GM12878 (cell line): ENCODE data around the gene RNF150. TPM values are rescaled to one million over a fixed set of nuclear protein-coding genes. Genes with fewer than 3 reads are reported as not detected.

Source experiments
- ATAC-seq: fragments of 200-7000 bp; cut with Tn5 transposase; 3 replicates; pipeline ENCODE4 v1.9.1; 2020; ENCODE audit warnings: mild to moderate bottlenecking, moderate library complexity
- BruUV-seq: library from RNA; stranded (reverse); fragments of 400-500 nt; replicated peaks from 2 replicates; lab custom pipeline; 2021; lab: Mats Ljungman, UMichigan
- CTCF ChIA-PET: fragments of 300-600 bp; sonication (Branson Sonifier 250); formaldehyde crosslinking; extraction: SDS; loops from one replicate; lab custom pipeline; 2021; ENCODE audit warnings: inconsistent platforms; lab: Yijun Ruan, JAX
- POLR2A ChIA-PET: fragments of 350-600 bp; formaldehyde crosslinking; extraction: SDS; loops from one replicate; lab custom pipeline; 2021; ENCODE audit warnings: inconsistent platforms; lab: Charles Lee
- RAD21 ChIA-PET: fragments of 300-600 bp; sonication (Branson Sonifier 250); formaldehyde crosslinking; loops from one replicate; lab custom pipeline; 2023; ENCODE audit warnings: antibody characterized with exemption; ENCODE audit not compliant: unreplicated experiment; lab: Charles Lee
- SMC1A ChIA-PET: fragments of 300-600 bp; sonication (Branson Sonifier 250); formaldehyde crosslinking; loops from one replicate; lab custom pipeline; 2023; ENCODE audit not compliant: unreplicated experiment, uncharacterized antibody; lab: Charles Lee
- DNase-seq: peaks from one replicate; pipeline ENCODE4 v3.0.0-alpha.2; 2011; ENCODE audit warnings: low read depth, low spot score
- FAIRE-seq: peaks from 3 replicates; lab custom pipeline; 2011; peaks lifted over from hg19 to GRCh38; lab: Jason Lieb, UNC
- H2AFZ ChIP-seq: 2 replicates; pipeline ENCODE4 v1.6.0; 2011; ENCODE audit warnings: low read depth, low read length, control low read depth; ENCODE audit not compliant: control insufficient read depth
- H3K27ac ChIP-seq: 2 replicates; pipeline ENCODE4 v1.5.1; 2011; ENCODE audit warnings: control low read depth; ENCODE audit not compliant: control insufficient read depth, insufficient read depth
- H3K27me3 ChIP-seq, 2 experiments: replicated peaks in 1 of 2; 2 replicates each; pipeline versions ENCODE4 v1.6.0 to v1.6.1; 2011; ENCODE audit warnings: low read length in 1 of 2; ENCODE audit not compliant: control insufficient read depth in 2 of 2, insufficient read depth in 2 of 2
- H3K36me3 ChIP-seq, 2 experiments: 2 replicates each; pipeline ENCODE4 v1.5.1; 2011; ENCODE audit warnings: low read length in 1 of 2; ENCODE audit not compliant: control insufficient read depth in 2 of 2, insufficient read depth in 2 of 2
- H3K4me1 ChIP-seq: 2 replicates; pipeline ENCODE4 v1.6.1; 2011; ENCODE audit warnings: mild to moderate bottlenecking, low read length, moderate library complexity, mixed read lengths; ENCODE audit not compliant: control insufficient read depth, insufficient read depth
- H3K4me2 ChIP-seq: 2 replicates; pipeline ENCODE4 v1.6.0; 2011; ENCODE audit warnings: control low read depth; ENCODE audit not compliant: control insufficient read depth, insufficient read depth
- H3K4me3 ChIP-seq: fragments of 200-600 bp; sonication (generic); 2 replicates; pipeline ENCODE4 v1.5.1; 2016
- H3K79me2 ChIP-seq: 2 replicates; pipeline ENCODE4 v1.6.0; 2011; ENCODE audit warnings: low read length; ENCODE audit not compliant: control insufficient read depth, insufficient read depth
- H3K9ac ChIP-seq: 2 replicates; pipeline ENCODE4 v1.8.0; 2011; ENCODE audit warnings: low read length, control low read depth, mixed read lengths; ENCODE audit not compliant: control insufficient read depth, insufficient read depth
- H3K9me3 ChIP-seq: replicated peaks from 3 replicates; pipeline ENCODE4 v1.5.1; 2011; ENCODE audit warnings: mild to moderate bottlenecking, low read length; ENCODE audit not compliant: control insufficient read depth, insufficient read depth
- H4K20me1 ChIP-seq: 2 replicates; pipeline ENCODE4 v1.6.0; 2011; ENCODE audit not compliant: control insufficient read depth, insufficient read depth
- BRCA1 ChIP-seq: IDR thresholded peaks from 2 replicates; pipeline ENCODE4 v1.6.1; 2011; ENCODE audit warnings: low read depth, low read length, improper control_type of control experiment
- NFIC ChIP-seq: IDR thresholded peaks from 2 replicates; pipeline ENCODE4 v1.6.1; 2012; ENCODE audit warnings: low read depth, mild to moderate bottlenecking, inconsistent platforms, low read length, moderate library complexity
- TBL1XR1 ChIP-seq: IDR thresholded peaks from 2 replicates; pipeline ENCODE4 v1.6.1; 2012; ENCODE audit warnings: low read depth, low read length, improper control_type of control experiment
- TCF7 ChIP-seq: IDR thresholded peaks from 2 replicates; pipeline ENCODE4 v1.6.1; 2014; ENCODE audit warnings: antibody characterized with exemption, borderline replicate concordance
- YY1 ChIP-seq: IDR thresholded peaks from 2 replicates; pipeline ENCODE4 v1.6.1; 2011; ENCODE audit warnings: low read depth, mild to moderate bottlenecking, low read length
- WGBS: methylation state at CpG from one replicate; pipeline ENCODE4 v1.1.6; 2016; ENCODE audit warnings: low lambda C conversion rate; ENCODE audit not compliant: insufficient replicate concordance, insufficient coverage; ENCODE audit errors: missing lambda C conversion rate; 5-methylcytosine and 5-hydroxymethylcytosine counted together
- in situ Hi-C: fragments of 300-500 bp; cut with MboI; formaldehyde crosslinking; loops from 9 replicates; pipeline ENCODE4 v1.14.3; 2018; ENCODE audit warnings: mixed read lengths
- intact Hi-C: fragments of 100-400 bp; cut with micrococcal nuclease; formaldehyde crosslinking; loops from one replicate; pipeline ENCODE4 v1.14.2; 2022; ENCODE audit not compliant: unreplicated experiment
- polyA plus RNA-seq, 11 experiments: library from polyadenylated mRNA; depleted of rRNA in 4 of 11; unstranded in 6 of 11; stranded (reverse) in 5 of 11; fragments of >200 nt; fragmentation: Nextera tagmentation in 4 of 11; fragmentation: Illumina TruSeq in 1 of 11; extraction: Ambion mirVana in 4 of 11; extraction: Trizol in 1 of 11; gene quantifications; 1 replicate in 1 of 11; 2 replicates in 10 of 11; pipeline versions ENCODE4 v1.2.1 to v1.2.3, GENCODE V29; 2011 to 2016; ENCODE audit warnings: inconsistent platforms in 2 of 11, missing spikeins in 2 of 11, low read depth in 1 of 11
- total RNA-seq, 4 experiments: library from RNA; depleted of rRNA in 3 of 4; stranded (reverse); fragments of >200 nt in 3 of 4; fragmentation: Illumina TruSeq in 1 of 4; extraction: Trizol in 1 of 4; gene quantifications; 2 replicates each; pipeline versions ENCODE4 v1.2.1 to v1.2.3, GENCODE V29; 2013 to 2021

RNF150 gene
- total and polyA plus RNA-seq, 10 of the 15 experiments (the other 5 are each of a cell fraction or from before 2014, with no cell fraction given): 0.01 to 2.3 (median 0.04) TPM; not detected in 6

- 15% methylated on average over 9 of the region's 9 CpGs for WGBS
- ChIA-PET RAD21 (interaction anchor here (1.0 kb wide), 1 partner anchor 16 kb away, joined by 3 read pairs; no protein-coding TSS in a partner anchor), POLR2A (no interaction called here)
- FAIRE-seq (no peak), ATAC-seq (peak; percentile 46)
- TF ChIP-seq NFIC: no peak
- no peak for TF ChIP-seq YY1
- TF ChIP-seq TBL1XR1: no peak
- TF ChIP-seq BRCA1: no peak
- TF ChIP-seq, all 136 proteins: peak for 0
- no peak for DNase-seq
- Histone ChIP-seq H3K4me2 (no peak overlapping the region), H3K27ac (no peak overlapping the region), H3K4me1 (no peaks in the 10 kb centered on the region), H4K20me1 (no peaks in the 10 kb centered on the region), H3K9ac (no peak overlapping the region), H3K36me3 (no peaks in the 10 kb centered on the region), H2AFZ (no peak overlapping the region), H3K9me3 (no peaks in the 10 kb centered on the region), H3K27me3 (no peaks in the 10 kb centered on the region), H3K79me2 (no peaks in the 10 kb centered on the region), H3K4me3 (no peak overlapping the region)
- in situ Hi-C loops (no loop called here), intact Hi-C loops (no loop called here)
- SMC1A ChIA-PET: no interaction called here
- no TSS peak for BruUV-seq
- CTCF ChIA-PET: no interaction called here
Measured at GRCh38 chr4:141121768-141122454, 11.4 kb downstream of the RNF150 start.

- TF ChIP-seq TCF7: no peak
- H3K9me3 ChIP-seq: no peaks in the 10 kb centered on the region
- in situ Hi-C loops: no loop called here
- ATAC-seq: no peak
- no peak overlapping the region for H3K4me3 ChIP-seq
- no peaks in the 10 kb centered on the region for H3K27me3 ChIP-seq
- ChIA-PET SMC1A (interaction anchor here (0.6 kb wide), 1 partner anchor 364 kb away, joined by 3 read pairs; no protein-coding TSS in a partner anchor), CTCF (no interaction called here), RAD21 (no interaction called here), POLR2A (no interaction called here)
- H2AFZ ChIP-seq: no peak overlapping the region
- BruUV-seq: no TSS peak
- FAIRE-seq: no peak
- no peaks in the 10 kb centered on the region for H3K36me3 ChIP-seq
- no peak overlapping the region for H3K4me2 ChIP-seq
- 0% methylated on average over 1 of the region's 1 CpG for WGBS
- no peak overlapping the region for H3K9ac ChIP-seq
- no peak for DNase-seq
- H4K20me1 ChIP-seq: no peaks in the 10 kb centered on the region
- no peak overlapping the region for H3K27ac ChIP-seq
- intact Hi-C loops: no loop called here
- no peaks in the 10 kb centered on the region for H3K79me2 ChIP-seq
- H3K4me1 ChIP-seq: no peaks in the 10 kb centered on the region
Measured at GRCh38 chr4:141121101-141121500, 12.2 kb downstream of the RNF150 start.
